ENCODE measurements around the gene FAM187B. TPM values are rescaled to one million over a fixed set of nuclear protein-coding genes. Genes with fewer than 3 reads are reported as not detected.

Gene FAM187B
- total RNA-seq, 1 experiment from 2014 or later, result not detected

DNA sequence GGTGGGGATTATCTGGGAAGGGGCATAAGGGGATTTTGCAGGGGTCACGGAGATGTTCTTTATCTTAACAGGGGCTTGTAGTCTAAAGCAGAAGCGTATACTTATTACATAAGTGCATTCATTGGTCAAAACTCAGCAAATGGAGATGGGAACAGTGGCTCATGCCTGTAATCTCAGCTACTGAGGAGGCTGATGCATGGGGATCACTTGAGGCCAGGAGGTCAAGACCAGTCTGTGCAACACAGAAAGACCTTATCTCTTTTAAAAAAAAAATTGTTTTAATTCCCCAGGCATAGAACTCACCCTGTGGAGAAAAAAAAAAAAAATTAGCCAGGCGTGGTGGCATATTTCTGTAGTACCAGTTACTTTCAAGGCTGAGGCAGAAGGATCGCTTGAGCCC is 18.9 kb downstream of the FAM187B start:
- H3K27me3 Mint-ChIP-seq (ENCODE audit: low read depth), result no peaks in the 10 kb centered on the region; the same call in 1 of the 2 replicates
- H3K36me3 Mint-ChIP-seq (ENCODE audit: insufficient read depth in 1 of 3, low read depth in 3 of 3), result no peaks in the 10 kb centered on the region; a peak in 1 of 7 replicates
- no CpG with 5 or more reads among the region's 4 CpGs for WGBS (ENCODE audit: extremely low coverage, insufficient read length, low lambda C conversion rate)
- TF ChIP-seq, protein P1, sequence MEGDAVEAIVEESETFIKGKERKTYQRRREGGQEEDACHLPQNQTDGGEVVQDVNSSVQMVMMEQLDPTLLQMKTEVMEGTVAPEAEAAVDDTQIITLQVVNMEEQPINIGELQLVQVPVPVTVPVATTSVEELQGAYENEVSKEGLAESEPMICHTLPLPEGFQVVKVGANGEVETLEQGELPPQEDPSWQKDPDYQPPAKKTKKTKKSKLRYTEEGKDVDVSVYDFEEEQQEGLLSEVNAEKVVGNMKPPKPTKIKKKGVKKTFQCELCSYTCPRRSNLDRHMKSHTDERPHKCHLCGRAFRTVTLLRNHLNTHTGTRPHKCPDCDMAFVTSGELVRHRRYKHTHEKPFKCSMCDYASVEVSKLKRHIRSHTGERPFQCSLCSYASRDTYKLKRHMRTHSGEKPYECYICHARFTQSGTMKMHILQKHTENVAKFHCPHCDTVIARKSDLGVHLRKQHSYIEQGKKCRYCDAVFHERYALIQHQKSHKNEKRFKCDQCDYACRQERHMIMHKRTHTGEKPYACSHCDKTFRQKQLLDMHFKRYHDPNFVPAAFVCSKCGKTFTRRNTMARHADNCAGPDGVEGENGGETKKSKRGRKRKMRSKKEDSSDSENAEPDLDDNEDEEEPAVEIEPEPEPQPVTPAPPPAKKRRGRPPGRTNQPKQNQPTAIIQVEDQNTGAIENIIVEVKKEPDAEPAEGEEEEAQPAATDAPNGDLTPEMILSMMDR (conservative IDR thresholded peaks at IDR 0.05), result no peak
- H3K27ac ChIP-seq (ENCODE audit: insufficient read length, low read depth, low read length), result no peak overlapping the region
- no peak overlapping the region for H2BK15ac ChIP-seq (ENCODE audit: low read depth, low read length)
- no peak overlapping the region for H3K14ac ChIP-seq (ENCODE audit: insufficient read depth, low read length)
- H2AK5ac ChIP-seq (ENCODE audit: insufficient read length, low read length), result no peak overlapping the region
- H3K18ac ChIP-seq (ENCODE audit: insufficient read length, low read depth, low read length), result no peak overlapping the region
- peaks cover 2% of the 10 kb centered on the region; the same call in 1 of the 2 replicates for H3K4me1 ChIP-seq (ENCODE audit: insufficient read depth, low read length)
- H2BK20ac ChIP-seq (ENCODE audit: low read depth, low read length, poor library complexity, severe bottlenecking), result no peak overlapping the region
- H4K5ac ChIP-seq (ENCODE audit: insufficient read length, low read depth, low read length), result no peak overlapping the region
- no peak overlapping the region for H3K9ac ChIP-seq (ENCODE audit: extremely low read depth, insufficient read length, low read length)
- peaks cover 17 to 25% of the 10 kb centered on the region in 2 experiments for H3K4me1 Mint-ChIP-seq
- H3K23me2 ChIP-seq (ENCODE audit: insufficient read length, low read depth, low read length, poor library complexity, severe bottlenecking), result no peaks in the 10 kb centered on the region
- DNase-seq, result no peak
- H4K8ac ChIP-seq (replicated peaks; ENCODE audit: insufficient read length, low read depth, low read length), result no peak overlapping the region
- no peak overlapping the region for H3K4me2 ChIP-seq (ENCODE audit: insufficient read depth, insufficient read length, low read length)
- no peak overlapping the region for H2BK12ac ChIP-seq (ENCODE audit: insufficient read length, low read depth, low read length)
- no peaks in the 10 kb centered on the region for H3K79me2 ChIP-seq (ENCODE audit: insufficient read depth, low read length)
- no peaks in the 10 kb centered on the region for H3K79me1 ChIP-seq (ENCODE audit: insufficient read depth, low read depth, low read length, poor library complexity, severe bottlenecking)
- no peak overlapping the region for H3K23ac ChIP-seq (ENCODE audit: insufficient read length, low read depth, low read length)
- peak overlapping the region; percentile 57 for H2BK120ac ChIP-seq (ENCODE audit: low read depth, low read length, poor library complexity, severe bottlenecking)
- no peaks in the 10 kb centered on the region for H4K20me1 ChIP-seq (ENCODE audit: control insufficient read depth, insufficient read depth, insufficient read length)
- H2AFZ ChIP-seq (ENCODE audit: low read length), result no peak overlapping the region
- H3K27ac Mint-ChIP-seq, result peak overlapping the region in 1 of 3 experiments; percentile 55; a peak in 2 of 7 replicates
- H3K27me3 ChIP-seq (ENCODE audit: insufficient read depth, low read length), result no peaks in the 10 kb centered on the region
- H3K56ac ChIP-seq (ENCODE audit: insufficient read length, low read depth, low read length), result no peak overlapping the region
- no peak overlapping the region for H3K4ac ChIP-seq (ENCODE audit: low read depth, low read length)
- H3T11ph ChIP-seq (ENCODE audit: low read length), result no peak overlapping the region
- H2BK5ac ChIP-seq (ENCODE audit: insufficient read length, low read length), result no peak overlapping the region
- H3K9me3 ChIP-seq (ENCODE audit: control insufficient read depth, low read depth, low read length), result no peaks in the 10 kb centered on the region
- no peak overlapping the region for H4K91ac ChIP-seq (ENCODE audit: insufficient read length, low read depth, low read length)
- no peak overlapping the region for H3K4me3 Mint-ChIP-seq
- no peaks in the 10 kb centered on the region; a peak in 2 of 5 replicates for H3K9me3 Mint-ChIP-seq

Measured in H9 (cell line).